CD4-positive, alpha-beta T cell treated with Interleukin-4 for 1 hour (primary cell): Measurements from ENCODE around the gene PVR.
"Not testable (repeated sequence)": the region's sequence is repeated elsewhere in the genome, so short reads cannot be mapped to it uniquely, and the experiment has no call there.

ENCODE experiments used
- DNase-seq, 2 donors: peaks; one replicate each; pipeline ENCODE4 v3.0.0-alpha.2; 2020 to 2022

PVR gene

GRCh38 chr19:44620667-44621066 lies 23.0 kb upstream of the PVR start:
- DNase-seq: no peak

- DNase-seq: no peak
Observed at GRCh38 chr19:44621367-44621766, 22.3 kb upstream of the PVR start.

GRCh38 chr19:44623080-44623479 lies 20.6 kb upstream of the PVR start:
- DNase-seq: peak in 1 of 2 donors; percentile 42

- no peak for DNase-seq
Observed at GRCh38 chr19:44623626-44624025, 20.1 kb upstream of the PVR start.

- DNase-seq: no peak
Observed at GRCh38 chr19:44624840-44625354, 18.8 kb upstream of the PVR start.

- not testable (repeated sequence) for DNase-seq
Observed at GRCh38 chr19:44625637-44626036, 18.1 kb upstream of the PVR start.

- DNase-seq: no peak
Observed at GRCh38 chr19:44626048-44626624, 17.6 kb upstream of the PVR start.

GRCh38 chr19:44627631-44628030 lies 16.1 kb upstream of the PVR start:
- no peak for DNase-seq

GRCh38 chr19:44628793-44629192 lies 14.9 kb upstream of the PVR start:
- no peak for DNase-seq

GRCh38 chr19:44631611-44632010 lies 12.1 kb upstream of the PVR start:
- not testable (repeated sequence) for DNase-seq

GRCh38 chr19:44634058-44634457 lies 9.7 kb upstream of the PVR start:
- DNase-seq: not testable (repeated sequence)

GRCh38 chr19:44634785-44635184 lies 8.9 kb upstream of the PVR start:
- no peak for DNase-seq

- DNase-seq: peak in 1 of 2 donors; percentile 30
Observed at GRCh38 chr19:44635581-44636438, 7.9 kb upstream of the PVR start.

GRCh38 chr19:44636439-44637389 lies 7.0 kb upstream of the PVR start:
- no peak for DNase-seq

GRCh38 chr19:44637390-44637764 lies 6.3 kb upstream of the PVR start:
- DNase-seq: no peak

GRCh38 chr19:44640518-44640917 lies 3.2 kb upstream of the PVR start:
- DNase-seq: no peak

GRCh38 chr19:44641501-44642265 lies 2.0 kb upstream of the PVR start:
- no peak for DNase-seq

- DNase-seq: no peak
Observed at GRCh38 chr19:44642377-44642776, 1.3 kb upstream of the PVR start.

- no peak for DNase-seq
Observed at GRCh38 chr19:44644402-44645016, 799 bp downstream of the PVR start.

GRCh38 chr19:44645407-44646048 lies 1.8 kb downstream of the PVR start:
- no peak for DNase-seq

GRCh38 chr19:44646049-44646416 lies 2.3 kb downstream of the PVR start:
- no peak for DNase-seq
